A172 (cell line): ENCODE results near the gene CDH16. TPM values are rescaled to one million over a fixed set of nuclear protein-coding genes. Genes with fewer than 3 reads are reported as not detected.
A peak's percentile ranks its signal among the peaks of the same experiment; 100 is the strongest.
"Not testable (repeated sequence)": the region's sequence is repeated elsewhere in the genome, so short reads cannot be mapped to it uniquely, and the experiment has no call there.

ENCODE experiments used
- DNase-seq: peaks from one replicate; pipeline ENCODE4 v3.0.0-alpha.2; 2015; ENCODE audit warnings: low spot score
- total RNA-seq: library from RNA; depleted of rRNA; stranded (reverse); fragments of >200 nt; shearing (Covaris generic); gene quantifications from 2 replicates; pipeline ENCODE4 v1.2.3, GENCODE V29; 2014; rRNA removed

CDH16 gene
- not detected in 2 replicates for total RNA-seq

GRCh38 chr16:66918803-66919568, at the start of gene CDH16:
CDH16 (minus strand) TSS chr16:66918885; CDS start chr16:66918065, 820 bp downstream.
- no peak for DNase-seq

- DNase-seq = no peak
These were observed 45.4 kb upstream of the CDH16 start for GRCh38 chr16:66964049-66964448.

- DNase-seq = peak; percentile 19
These were observed 43.2 kb upstream of the CDH16 start for GRCh38 chr16:66961914-66962313.

- DNase-seq = peak; percentile 53
These were observed 42.5 kb upstream of the CDH16 start, which contains the start of gene CES3 for GRCh38 chr16:66961065-66961744. CES3 (plus strand) TSS chr16:66961266; CDS start chr16:66961308, 42 bp downstream.

GRCh38 chr16:66960270-66960669, 41.6 kb upstream of the CDH16 start:
- DNase-seq = no peak

- DNase-seq = no peak
These were observed 41.0 kb upstream of the CDH16 start for GRCh38 chr16:66959704-66960161.

GRCh38 chr16:66958857-66959703, 40.4 kb upstream of the CDH16 start:
- no peak for DNase-seq

- not testable (repeated sequence) for DNase-seq
These were observed 37.4 kb upstream of the CDH16 start for GRCh38 chr16:66956154-66956457.

- DNase-seq = not testable (repeated sequence)
These were observed 36.9 kb upstream of the CDH16 start for GRCh38 chr16:66955363-66956153.

GRCh38 chr16:66954097-66954659, 35.5 kb upstream of the CDH16 start:
- DNase-seq = peak; percentile 77

GRCh38 chr16:66953462-66954096, 34.9 kb upstream of the CDH16 start:
- DNase-seq = no peak

GRCh38 chr16:66952430-66953110, 33.9 kb upstream of the CDH16 start:
- DNase-seq = no peak

GRCh38 chr16:66950971-66951790, 32.5 kb upstream of the CDH16 start:
- no peak for DNase-seq

- DNase-seq = no peak
These were observed 31.8 kb upstream of the CDH16 start for GRCh38 chr16:66950437-66950836.

GRCh38 chr16:66949472-66949871, 30.8 kb upstream of the CDH16 start:
- no peak for DNase-seq

GRCh38 chr16:66948837-66949225, 30.1 kb upstream of the CDH16 start:
- DNase-seq = no peak

- no peak for DNase-seq
These were observed 29.6 kb upstream of the CDH16 start for GRCh38 chr16:66948134-66948836.

- peak; percentile 89 for DNase-seq
These were observed 28.8 kb upstream of the CDH16 start for GRCh38 chr16:66947302-66948065.
